Neural cell (in vitro differentiated cells): ENCODE data around the gene SLC66A1. TPM values are rescaled to one million over a fixed set of nuclear protein-coding genes. Genes with fewer than 3 reads are reported as not detected.

Source experiments
- H2AFZ ChIP-seq: fragments of 200-600, 300-800 bp; sonication (generic), shearing (Covaris generic); 2 replicates; pipeline ENCODE4 v1.6.0; 2014; ENCODE audit warnings: low read depth, mild to moderate bottlenecking, antibody characterized with exemption, low read length, moderate library complexity
- H3F3A ChIP-seq: fragments of 200-600 bp; shearing (Covaris generic); 2 replicates; pipeline ENCODE4 v1.6.1; 2016; ENCODE audit warnings: mild to moderate bottlenecking, moderate library complexity, mixed read lengths, antibody characterized with exemption, low read length; ENCODE audit not compliant: insufficient read depth, poor library complexity, severe bottlenecking
- H3K27ac ChIP-seq: fragments of 200-600, 300-800 bp; sonication (generic), shearing (Covaris generic); 2 replicates; pipeline ENCODE4 v1.5.1; 2014; ENCODE audit warnings: mild to moderate bottlenecking, low read length, moderate library complexity
- H3K27me3 ChIP-seq: fragments of 300-800, 200-600 bp; sonication (generic), shearing (Covaris generic); 2 replicates; pipeline ENCODE4 v1.6.0; 2014; ENCODE audit warnings: mild to moderate bottlenecking, low read depth, low read length, moderate library complexity; ENCODE audit not compliant: insufficient read depth
- H3K36me3 ChIP-seq: fragments of 300-800, 200-600 bp; sonication (generic), shearing (Covaris generic); 2 replicates; pipeline ENCODE4 v1.5.1; 2014; ENCODE audit warnings: mild to moderate bottlenecking, antibody characterized with exemption, low read length, moderate library complexity; ENCODE audit not compliant: insufficient read depth
- H3K4me2 ChIP-seq: fragments of 300-800, 200-600 bp; sonication (generic), shearing (Covaris generic); 2 replicates; pipeline ENCODE4 v1.6.0; 2014; ENCODE audit warnings: mild to moderate bottlenecking, low read length
- H3K4me3 ChIP-seq: fragments of 300-800, 200-600 bp; sonication (generic), shearing (Covaris generic); 2 replicates; pipeline ENCODE4 v1.5.1; 2014; ENCODE audit warnings: mild to moderate bottlenecking, low read length, moderate library complexity
- H3K79me2 ChIP-seq: fragments of 200-600 bp; shearing (Covaris generic); replicated peaks from 2 replicates; pipeline ENCODE4 v1.6.0; 2014; ENCODE audit warnings: mild to moderate bottlenecking, low read length, moderate library complexity; ENCODE audit not compliant: insufficient read depth
- H3K9ac ChIP-seq: fragments of 300-800, 200-600 bp; sonication (generic), shearing (Covaris generic); 2 replicates; pipeline ENCODE4 v1.6.1; 2016; ENCODE audit warnings: mild to moderate bottlenecking, low read length, mixed read lengths
- H3K9me2 ChIP-seq: fragments of 200-600 bp; shearing (Covaris generic); 2 replicates; pipeline ENCODE4 v1.6.1; 2016; ENCODE audit warnings: mild to moderate bottlenecking, low read length, mixed read lengths; ENCODE audit not compliant: insufficient read depth
- H3K9me3 ChIP-seq: fragments of 200-600, 300-800 bp; sonication (generic), shearing (Covaris generic); 2 replicates; pipeline ENCODE4 v1.6.1; 2016; ENCODE audit warnings: mild to moderate bottlenecking, mixed run types, low read length, moderate library complexity, mixed read lengths
- H4K20me1 ChIP-seq: fragments of 200-600 bp; shearing (Covaris generic); 2 replicates; pipeline ENCODE4 v1.6.1; 2016; ENCODE audit warnings: mild to moderate bottlenecking, mixed run types; ENCODE audit not compliant: insufficient read depth
- CTCF ChIP-seq: fragments of 450-650 bp; IDR thresholded peaks from 2 replicates; pipeline ENCODE4 v1.5.1; 2014; ENCODE audit warnings: antibody characterized with exemption, mild to moderate bottlenecking, moderate library complexity; ENCODE audit not compliant: poor library complexity, severe bottlenecking
- EP300 ChIP-seq: fragments of 450-650 bp; conservative IDR thresholded peaks from 2 replicates; pipeline ENCODE4 v1.6.1; 2014; ENCODE audit warnings: antibody characterized with exemption, mild to moderate bottlenecking, moderate library complexity; ENCODE audit not compliant: poor library complexity, severe bottlenecking
- EZH2 ChIP-seq: fragments of 200-600, 300-800 bp; shearing (Covaris generic), sonication (generic); IDR thresholded peaks from 2 replicates; pipeline ENCODE4 v1.6.1; 2014; ENCODE audit warnings: antibody characterized with exemption, low read length, borderline replicate concordance, mild to moderate bottlenecking; ENCODE audit not compliant: insufficient read depth, poor library complexity, severe bottlenecking
- MXI1 ChIP-seq: fragments of 450-650 bp; conservative IDR thresholded peaks from 2 replicates; pipeline ENCODE4 v1.6.1; 2014; ENCODE audit warnings: antibody characterized with exemption, mild to moderate bottlenecking; ENCODE audit not compliant: poor library complexity, severe bottlenecking
- POLR2AphosphoS5 ChIP-seq: IDR thresholded peaks from 2 replicates; pipeline ENCODE4 v1.6.1; 2012
- RAD21 ChIP-seq: fragments of 450-650 bp; conservative IDR thresholded peaks from 2 replicates; pipeline ENCODE4 v1.6.1; 2014; ENCODE audit warnings: antibody characterized with exemption, mild to moderate bottlenecking, moderate library complexity
- REST ChIP-seq: IDR thresholded peaks from 2 replicates; pipeline ENCODE4 v1.6.1; 2012; ENCODE audit warnings: borderline replicate concordance
- SMC3 ChIP-seq: fragments of 450-650 bp; conservative IDR thresholded peaks from 2 replicates; pipeline ENCODE4 v1.6.1; 2014; ENCODE audit warnings: antibody characterized with exemption, mild to moderate bottlenecking, moderate library complexity; ENCODE audit not compliant: poor library complexity
- TAF1 ChIP-seq: IDR thresholded peaks from 2 replicates; pipeline ENCODE4 v1.6.1; 2012; ENCODE audit warnings: low read depth
- polyA plus RNA-seq: library from polyadenylated mRNA; depleted of rRNA; stranded (reverse); fragments of >200 nt; gene quantifications from 2 replicates; pipeline ENCODE4 v1.2.3, GENCODE V29; 2014

SLC66A1 gene
- polyA plus RNA-seq, 1 donor from 2014 or later: 31.8 TPM

- TF ChIP-seq POLR2AphosphoS5 (no peak), RAD21 (no peak), SMC3 (no peak), REST (no peak), TAF1 (no peak), MXI1 (no peak), EP300 (no peak), EZH2 (no peak), CTCF (no peak)
- Histone ChIP-seq H3F3A (no peaks in the 10 kb centered on the region), H4K20me1 (no peaks in the 10 kb centered on the region), H3K36me3 (no peaks in the 10 kb centered on the region), H3K79me2 (no peaks in the 10 kb centered on the region), H3K9me2 (no peaks in the 10 kb centered on the region), H3K9ac (no peak overlapping the region), H3K4me3 (no peak overlapping the region), H3K4me2 (no peak overlapping the region), H3K9me3 (no peaks in the 10 kb centered on the region), H3K27ac (no peak overlapping the region), H3K27me3 (no peaks in the 10 kb centered on the region), H2AFZ (no peak overlapping the region)
Measured at GRCh38 chr1:19354531-19354981, 42.4 kb downstream of the SLC66A1 start.

- H3K27ac ChIP-seq: no peak overlapping the region
- no peaks in the 10 kb centered on the region for H4K20me1 ChIP-seq
Measured at GRCh38 chr1:19356266-19356665, 44.1 kb downstream of the SLC66A1 start.

More at GRCh38 chr1:19356266-19356665, 44.1 kb downstream of the SLC66A1 start:
- Histone ChIP-seq H3F3A (no peaks in the 10 kb centered on the region), H3K9me2 (no peaks in the 10 kb centered on the region), H2AFZ (no peak overlapping the region), H3K27me3 (no peaks in the 10 kb centered on the region), H3K9ac (no peak overlapping the region), H3K36me3 (no peaks in the 10 kb centered on the region), H3K9me3 (no peaks in the 10 kb centered on the region), H3K4me2 (no peak overlapping the region), H3K4me3 (no peak overlapping the region), H3K79me2 (no peaks in the 10 kb centered on the region)
- no peak for TF ChIP-seq MXI1
- no peak for TF ChIP-seq REST
- TF ChIP-seq TAF1: no peak
- TF ChIP-seq EP300: no peak
- no peak for TF ChIP-seq SMC3
- no peak for TF ChIP-seq RAD21
